ENCODE results near the gene ZNF302. TPM values are rescaled to one million over a fixed set of nuclear protein-coding genes. Genes with fewer than 3 reads are reported as not detected.

The ZNF302 gene
- total RNA-seq, 1 experiment from 2014 or later, result 23.3 TPM

GRCh38 chr19:34731019-34731829, 53.7 kb downstream of the ZNF302 start:
- Mint-ChIP-seq H3K9me3 (peaks cover 14 to 29% of the 10 kb centered on the region in 2 experiments), H3K27me3 (ENCODE audit: low read depth) (peaks cover 13% of the 10 kb centered on the region), H3K27ac (no peak overlapping the region), H3K4me3 (no peak overlapping the region; a peak in 1 of 5 replicates), H3K4me1 (peaks cover 15 to 18% of the 10 kb centered on the region in 2 experiments; a peak in 3 of 4 replicates), H3K36me3 (ENCODE audit: insufficient read depth in 1 of 3, low read depth in 3 of 3) (peaks cover 0 to 7% (median 6%) of the 10 kb centered on the region in 3 experiments; a peak in 3 of 7 replicates)
- Histone ChIP-seq H3K4me1 (ENCODE audit: insufficient read depth, low read length) (no peaks in the 10 kb centered on the region), H2BK12ac (ENCODE audit: insufficient read length, low read depth, low read length) (no peak overlapping the region), H2AK5ac (ENCODE audit: insufficient read length, low read length) (no peak overlapping the region), H3K9ac (ENCODE audit: extremely low read depth, insufficient read length, low read length) (no peak overlapping the region), H4K91ac (ENCODE audit: insufficient read length, low read depth, low read length) (no peak overlapping the region), H3K4me2 (ENCODE audit: insufficient read depth, insufficient read length, low read length) (no peak overlapping the region), H2BK120ac (ENCODE audit: low read depth, low read length, poor library complexity, severe bottlenecking) (no peak overlapping the region), H2BK15ac (ENCODE audit: low read depth, low read length) (no peak overlapping the region), H2AFZ (ENCODE audit: low read length) (no peak overlapping the region), H3K23ac (ENCODE audit: insufficient read length, low read depth, low read length) (no peak overlapping the region), H3K23me2 (ENCODE audit: insufficient read length, low read depth, low read length, poor library complexity, severe bottlenecking) (peaks cover 11% of the 10 kb centered on the region), H3K9me3 (ENCODE audit: control insufficient read depth, low read depth, low read length) (no peaks in the 10 kb centered on the region), H3K79me2 (ENCODE audit: insufficient read depth, low read length) (no peaks in the 10 kb centered on the region), H3K4ac (ENCODE audit: low read depth, low read length) (no peak overlapping the region), H3K14ac (ENCODE audit: insufficient read depth, low read length) (no peak overlapping the region), H3T11ph (ENCODE audit: low read length) (no peak overlapping the region), H3K27ac (ENCODE audit: insufficient read length, low read depth, low read length) (no peak overlapping the region), H4K5ac (ENCODE audit: insufficient read length, low read depth, low read length) (no peak overlapping the region), H3K79me1 (ENCODE audit: insufficient read depth, low read depth, low read length, poor library complexity, severe bottlenecking) (no peaks in the 10 kb centered on the region), H2BK5ac (ENCODE audit: insufficient read length, low read length) (no peak overlapping the region), H4K8ac (replicated peaks; ENCODE audit: insufficient read length, low read depth, low read length) (no peak overlapping the region), H3K56ac (ENCODE audit: insufficient read length, low read depth, low read length) (no peak overlapping the region), H2BK20ac (ENCODE audit: low read depth, low read length, poor library complexity, severe bottlenecking) (no peak overlapping the region), H4K20me1 (ENCODE audit: control insufficient read depth, insufficient read depth, insufficient read length) (no peaks in the 10 kb centered on the region), H3K27me3 (ENCODE audit: insufficient read depth, low read length) (no peaks in the 10 kb centered on the region), H3K18ac (ENCODE audit: insufficient read length, low read depth, low read length) (no peak overlapping the region)
- no peak for TF ChIP-seq CTCF (conservative IDR thresholded peaks at IDR 0.05)
- no CpG with 5 or more reads among the region's 11 CpGs for WGBS (ENCODE audit: extremely low coverage, insufficient read length, low lambda C conversion rate)
- DNase-seq, result no peak

All from H9 (cell line).